Measurements from ENCODE around the gene CGREF1. TPM values are rescaled to one million over a fixed set of nuclear protein-coding genes. Genes with fewer than 3 reads are reported as not detected.
"Not testable (repeated sequence)": the region's sequence is repeated elsewhere in the genome, so short reads cannot be mapped to it uniquely, and the experiment has no call there.

CGREF1 gene
- total RNA-seq, 1 donor from 2014 or later, result 0.27 TPM

DNA sequence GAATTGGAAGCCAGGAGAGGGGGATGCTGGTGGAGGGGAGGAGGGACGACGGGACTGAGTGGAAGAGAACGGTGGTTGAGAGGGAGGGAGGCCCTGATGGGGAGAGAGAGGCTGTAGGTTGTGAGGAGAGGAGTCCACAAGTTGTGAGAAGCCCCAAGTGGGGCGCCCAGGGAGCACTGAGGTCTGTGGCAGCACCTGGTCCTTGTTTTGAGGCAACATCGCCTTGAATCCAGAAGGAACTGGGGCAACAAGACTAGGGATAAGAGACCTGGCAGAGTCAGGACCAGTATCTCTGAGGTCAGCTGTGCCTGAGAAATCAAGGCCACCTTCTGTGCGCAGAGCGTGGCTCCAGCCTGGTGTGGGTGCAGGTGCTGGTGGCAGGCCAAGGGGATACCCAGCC lies 19.2 kb upstream of the CGREF1 start:
- no peak for DNase-seq (ENCODE audit: low read depth)

DNA sequence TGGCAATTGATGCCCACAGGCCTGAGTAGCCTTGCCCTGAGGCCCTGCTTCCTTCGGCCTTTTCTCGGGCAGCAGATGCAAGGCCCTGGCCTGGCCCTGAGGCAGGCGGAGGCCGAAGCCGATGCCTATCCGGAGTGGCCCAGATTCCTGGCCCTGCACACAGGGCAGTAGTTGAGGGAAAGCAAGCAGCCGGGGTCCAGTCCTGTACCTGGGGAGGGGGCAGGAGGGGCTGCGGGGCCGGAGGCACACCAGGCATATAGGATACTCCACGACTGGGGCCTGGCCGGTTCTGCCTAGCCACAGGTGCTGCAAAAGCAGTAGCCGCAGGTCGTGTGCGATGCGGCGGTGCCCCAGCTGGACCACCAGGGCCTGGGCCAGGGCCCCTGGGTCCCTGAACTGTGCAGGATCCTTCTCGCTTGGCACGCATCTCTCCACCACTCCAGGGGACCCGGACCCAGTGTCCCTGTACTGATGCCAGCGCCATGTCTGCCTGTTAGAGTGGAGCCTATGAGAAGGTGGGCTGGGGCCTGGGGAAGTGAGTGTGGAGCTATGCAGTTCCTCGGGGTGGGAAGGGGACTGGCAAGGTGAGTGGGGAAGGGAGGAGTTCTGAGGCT lies 18.5 kb upstream of the CGREF1 start:
- no peak for DNase-seq (ENCODE audit: low read depth)

DNA sequence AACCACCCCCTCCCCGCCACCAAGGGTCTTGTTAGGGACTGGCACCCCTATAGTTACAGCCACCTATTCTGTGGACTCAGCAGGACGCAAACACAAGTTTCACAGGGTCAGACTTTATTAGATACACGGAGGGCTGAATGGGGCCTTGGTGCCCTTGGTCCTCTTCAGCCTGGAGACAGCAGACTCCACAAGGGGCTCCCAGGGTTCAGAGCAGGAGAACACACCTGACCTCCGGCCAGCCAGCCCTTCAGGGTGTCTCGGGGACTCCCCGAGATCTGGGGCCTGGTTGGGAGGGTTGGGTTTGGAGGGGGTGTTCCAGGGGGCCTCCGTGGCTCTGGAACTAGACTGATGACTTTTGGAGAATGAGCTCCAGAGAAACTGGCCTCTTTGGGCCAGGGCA lies 17.8 kb upstream of the CGREF1 start:
- no peak for DNase-seq (ENCODE audit: low read depth)

DNA sequence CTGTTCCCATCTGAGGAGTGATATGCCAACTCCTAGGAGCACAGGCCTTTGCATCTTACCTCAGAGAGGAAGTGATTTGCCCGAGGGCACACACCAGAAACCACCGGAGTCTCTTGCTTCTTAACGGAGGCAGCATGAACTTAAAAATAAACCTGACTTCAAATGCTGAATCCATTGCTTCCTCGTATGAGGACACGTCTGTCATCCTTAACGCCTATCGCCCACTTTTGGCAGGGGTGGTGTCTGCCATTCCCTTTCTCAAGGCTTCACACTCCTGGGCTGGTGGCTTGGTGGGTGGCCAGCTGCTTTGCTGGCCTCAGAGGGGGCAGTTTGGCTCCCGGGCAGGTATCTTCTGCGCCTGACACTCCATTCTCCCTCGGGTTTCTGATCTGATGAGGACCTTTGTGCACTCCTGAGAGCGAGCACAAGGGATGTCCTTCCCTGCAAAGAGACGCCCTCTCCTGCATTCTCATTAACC lies 16.6 kb upstream of the CGREF1 start:
- DNase-seq (ENCODE audit: low read depth), result no peak

DNA sequence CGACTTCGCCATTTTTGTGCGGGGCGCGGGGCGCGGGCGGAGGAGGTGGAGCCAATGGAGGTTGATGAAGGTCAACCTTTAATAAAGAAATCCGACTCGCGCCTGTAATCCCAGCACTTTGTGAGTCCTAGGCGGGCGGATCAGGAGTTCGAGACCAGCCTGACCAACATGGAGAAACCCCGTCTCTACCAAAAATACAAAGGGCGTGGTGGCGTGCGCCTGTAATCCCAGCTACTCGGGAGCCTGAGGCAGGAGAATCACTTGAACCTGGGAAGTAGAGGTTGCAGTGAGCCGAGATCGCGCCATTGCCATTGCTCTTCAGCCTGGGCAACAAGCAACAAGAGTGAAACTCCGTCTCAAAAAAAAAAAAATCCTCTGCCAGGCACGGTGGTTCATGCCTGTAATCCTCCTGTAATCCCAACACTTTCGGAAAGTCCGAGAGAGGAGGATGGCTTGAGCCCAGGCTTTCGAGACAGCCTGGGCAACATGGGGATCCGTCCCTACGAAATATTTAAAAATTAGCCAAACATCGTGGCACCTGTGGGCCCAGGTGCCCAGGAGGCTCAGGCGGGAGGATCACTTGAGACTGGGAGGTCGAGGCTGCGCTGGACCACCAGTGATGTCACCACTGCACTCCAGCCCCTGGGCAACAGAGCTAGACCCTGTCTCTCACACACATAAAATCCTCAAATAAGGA lies 16.0 kb upstream of the CGREF1 start:
- no peak for DNase-seq (ENCODE audit: low read depth)

DNA sequence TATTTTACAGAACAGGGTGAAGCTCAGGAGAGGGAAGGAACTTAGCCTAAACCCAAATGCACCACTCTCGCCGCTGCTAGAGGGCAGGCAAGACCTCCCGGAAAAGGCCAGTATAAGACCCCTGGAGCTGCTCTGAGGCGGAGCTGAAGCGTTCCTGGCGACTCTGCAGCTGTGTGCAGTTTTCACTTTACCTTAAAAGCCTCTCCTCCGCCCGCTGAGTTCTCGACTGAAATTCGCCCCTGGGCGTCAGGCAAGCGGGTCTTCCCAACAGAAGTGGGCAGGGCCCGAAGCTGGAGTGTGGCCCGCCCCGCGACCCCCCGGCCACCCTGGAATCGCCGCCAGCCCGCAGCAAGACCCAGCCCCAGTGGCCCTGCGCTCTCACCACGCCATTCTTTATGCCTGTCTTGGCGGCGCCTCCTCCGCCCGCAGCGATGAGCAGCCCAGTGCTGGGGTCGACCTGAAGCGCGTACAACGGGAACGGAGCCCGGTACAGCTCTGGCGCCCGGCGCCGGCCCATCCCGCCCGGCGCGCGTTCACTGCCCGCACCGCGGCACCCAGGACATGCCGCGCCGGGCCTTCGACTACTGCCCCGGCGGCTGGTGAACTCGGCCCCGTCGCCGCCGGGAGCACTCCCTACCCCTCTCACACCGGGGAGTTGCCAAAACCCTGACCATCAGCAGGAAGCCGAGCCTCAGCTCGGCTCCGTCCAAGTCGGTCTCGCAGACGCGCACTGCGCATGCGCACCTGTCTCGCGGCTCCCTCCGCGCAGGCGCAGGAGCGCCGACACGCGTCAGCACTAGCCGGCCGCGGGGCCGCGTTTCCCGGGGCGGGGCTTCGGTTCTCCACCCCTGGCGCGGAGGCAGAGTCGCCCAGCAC lies 15.2 kb upstream of the CGREF1 start, which contains the start of gene PREB:
Gene PREB (minus strand): TSS at position 732 of the 876 bp plus-strand sequence. CDS start 215 bp downstream, at position 517.
- DNase-seq (ENCODE audit: low read depth), result peak; percentile 96

DNA sequence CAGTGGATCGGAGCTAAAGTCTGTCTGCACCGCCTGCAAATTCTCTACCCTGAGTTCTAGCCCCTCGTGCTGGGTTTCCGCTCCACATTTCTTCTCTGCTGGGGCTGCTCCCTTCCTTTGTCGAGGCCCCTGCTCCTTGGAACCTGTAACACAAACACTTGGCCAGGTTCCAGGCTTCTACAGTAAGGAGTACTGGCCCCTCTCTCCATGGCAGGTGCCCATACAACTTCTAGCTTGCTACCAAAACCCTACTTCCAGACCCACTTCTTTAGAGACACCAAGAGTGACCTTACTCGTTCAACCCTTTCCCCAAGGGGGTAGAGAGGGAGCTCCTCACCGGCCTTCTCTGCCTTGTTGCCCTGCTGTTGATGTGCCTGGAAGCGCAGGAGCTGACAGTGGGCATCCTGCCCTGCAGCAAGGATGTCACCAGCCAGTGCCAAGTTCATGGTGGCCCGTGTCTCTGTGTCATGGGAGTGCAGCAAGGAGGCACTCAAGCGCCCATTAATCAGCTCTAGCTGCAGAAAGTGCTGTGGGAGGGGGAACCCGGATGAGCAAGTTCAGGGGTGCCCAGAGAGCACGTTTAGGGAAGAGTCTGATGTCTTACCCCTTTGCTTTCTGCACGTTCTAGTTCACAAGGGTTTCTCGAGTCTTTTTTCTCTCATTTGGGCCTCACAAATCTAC lies 14.4 kb upstream of the CGREF1 start:
- peak; percentile 7 for DNase-seq (ENCODE audit: low read depth)

DNA sequence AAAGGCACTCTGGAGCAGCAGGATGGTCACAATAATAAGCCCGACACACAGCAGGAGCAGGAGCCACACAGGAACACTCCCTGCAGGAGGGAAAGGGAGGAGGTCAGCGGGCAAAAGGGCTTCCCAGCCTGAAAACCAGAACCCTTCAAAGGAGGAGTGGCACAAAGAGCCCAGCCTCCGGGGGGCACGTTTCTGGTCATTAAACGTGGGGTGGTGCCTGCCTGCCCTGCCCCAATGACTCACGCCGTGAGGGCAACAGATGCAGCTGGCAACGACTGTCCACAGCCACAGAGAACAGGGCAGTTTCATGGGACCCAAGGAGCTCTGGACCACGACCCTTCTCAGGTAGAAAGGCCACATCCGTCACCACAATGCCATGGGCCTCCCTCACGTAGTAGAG lies 12.5 kb upstream of the CGREF1 start:
- peak; percentile 31 for DNase-seq (ENCODE audit: low read depth)

DNA sequence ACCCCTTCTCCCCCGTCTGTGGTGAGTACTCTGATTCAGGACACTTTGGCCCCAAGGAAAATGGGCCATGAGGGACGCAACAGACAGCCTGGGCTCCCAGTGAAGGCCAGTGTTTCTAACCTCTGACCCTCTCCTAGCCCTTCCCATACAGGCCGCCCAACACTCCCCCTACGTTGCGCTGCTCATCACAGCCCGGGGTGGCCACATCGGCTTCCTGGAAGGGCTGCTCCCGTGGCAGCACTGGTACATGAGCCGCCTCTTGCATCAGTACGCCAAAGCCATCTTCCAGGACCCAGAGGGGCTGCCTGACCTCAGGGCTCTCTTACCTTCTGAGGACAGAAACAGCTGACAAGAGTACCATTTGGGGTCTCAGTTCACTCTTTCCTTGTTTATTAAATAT lies 11.5 kb upstream of the CGREF1 start:
- no peak for DNase-seq (ENCODE audit: low read depth)

DNA sequence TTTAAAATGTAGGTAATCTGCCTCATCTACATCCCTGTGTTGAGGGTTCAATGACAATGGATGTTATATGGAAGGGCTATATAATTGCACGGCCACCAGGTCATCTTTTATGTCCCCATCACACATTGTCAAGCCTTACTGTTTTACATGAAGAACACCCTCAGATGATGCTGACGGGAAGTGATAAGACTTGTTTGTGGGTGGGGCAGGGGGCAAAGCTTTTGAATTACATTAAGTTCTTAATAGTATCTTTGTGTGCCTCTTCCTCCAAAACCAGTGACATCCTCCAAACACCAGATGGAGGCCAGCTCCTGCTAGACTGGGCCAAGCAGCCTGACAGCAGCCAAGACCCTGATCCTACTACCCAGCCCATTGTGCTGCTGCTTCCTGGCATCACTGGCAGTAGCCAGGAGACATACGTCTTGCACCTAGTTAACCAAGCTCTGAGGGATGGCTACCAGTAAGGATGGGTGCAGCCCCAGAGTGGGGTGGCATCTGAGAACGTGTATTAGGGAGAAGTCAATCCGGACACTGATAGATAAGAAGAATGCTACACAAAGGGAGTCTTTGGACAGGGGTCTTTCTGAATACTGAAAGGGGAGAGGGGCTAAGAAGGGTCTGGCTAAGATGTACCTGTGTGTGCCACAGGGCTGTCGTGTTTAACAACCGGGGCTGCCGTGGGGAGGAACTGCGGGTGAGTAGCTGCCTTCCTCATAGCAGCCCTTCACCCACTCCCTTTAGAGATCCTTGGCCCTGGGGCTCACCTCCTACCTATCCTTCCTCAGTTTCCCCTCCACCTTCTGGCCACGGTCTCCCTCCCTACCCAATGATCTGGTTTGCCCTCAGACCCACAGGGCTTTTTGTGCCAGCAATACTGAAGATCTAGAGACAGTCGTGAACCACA lies 10.0 kb upstream of the CGREF1 start:
- DNase-seq (ENCODE audit: low read depth), result no peak

DNA sequence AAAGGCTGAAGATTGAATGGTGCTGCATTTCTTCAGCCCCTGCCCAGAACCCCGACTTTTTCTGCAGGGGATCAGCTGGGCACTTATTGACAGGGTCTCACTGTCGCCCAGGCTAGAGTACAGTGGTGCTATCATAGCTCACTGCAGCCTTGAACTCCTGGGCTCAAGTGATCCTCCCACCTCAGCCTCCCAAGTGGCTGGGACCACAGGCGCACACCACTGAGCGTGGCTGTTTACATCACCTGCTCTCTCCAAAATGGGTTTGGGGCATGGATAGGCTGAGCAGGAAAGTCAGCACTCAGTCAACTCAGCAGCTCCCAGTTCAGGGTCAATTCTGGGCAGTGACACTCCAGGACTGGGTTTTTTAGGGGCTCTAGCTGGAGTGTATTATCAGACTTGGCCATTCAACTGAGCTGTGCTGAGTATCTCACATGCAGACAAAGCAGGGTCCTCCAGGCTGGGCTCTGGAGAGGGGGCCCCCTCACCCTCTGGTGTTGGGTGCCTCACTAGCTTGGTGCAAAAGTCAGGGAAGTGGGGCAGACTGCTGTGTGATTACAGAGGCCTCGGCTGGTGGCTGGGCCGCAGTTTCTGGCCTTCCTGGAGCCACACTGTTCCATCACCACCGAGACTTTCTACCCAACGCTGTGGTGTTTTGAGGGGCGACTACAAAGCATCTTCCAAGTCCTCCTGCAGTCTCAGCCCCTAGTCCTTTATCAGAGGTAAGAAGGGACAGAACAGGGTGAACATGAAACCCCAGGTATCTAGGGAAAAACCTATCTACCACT lies 9.1 kb upstream of the CGREF1 start:
- DNase-seq (ENCODE audit: low read depth), result no peak

DNA sequence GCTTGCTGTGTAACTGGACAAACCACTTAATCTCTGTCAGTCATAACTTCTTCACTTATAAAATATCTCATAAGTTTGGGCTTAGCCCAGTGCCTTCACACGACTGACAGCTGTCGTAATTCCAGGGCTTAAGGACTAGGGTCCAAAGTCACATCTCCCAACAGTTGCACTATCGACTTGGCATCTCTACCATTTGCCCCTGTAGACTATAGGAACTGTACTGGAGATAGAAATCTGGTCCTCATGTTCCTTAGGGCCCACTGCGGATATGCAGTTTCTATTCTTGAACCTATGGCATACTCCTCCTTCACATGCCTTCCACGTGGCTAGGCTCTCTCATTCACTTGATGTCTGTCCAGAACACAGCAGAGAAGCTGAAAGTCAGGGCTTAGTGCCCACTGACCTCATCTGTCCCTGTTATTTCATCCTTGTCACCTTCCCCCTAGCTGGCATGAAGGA lies 7.4 kb upstream of the CGREF1 start:
- no peak for DNase-seq (ENCODE audit: low read depth)

DNA sequence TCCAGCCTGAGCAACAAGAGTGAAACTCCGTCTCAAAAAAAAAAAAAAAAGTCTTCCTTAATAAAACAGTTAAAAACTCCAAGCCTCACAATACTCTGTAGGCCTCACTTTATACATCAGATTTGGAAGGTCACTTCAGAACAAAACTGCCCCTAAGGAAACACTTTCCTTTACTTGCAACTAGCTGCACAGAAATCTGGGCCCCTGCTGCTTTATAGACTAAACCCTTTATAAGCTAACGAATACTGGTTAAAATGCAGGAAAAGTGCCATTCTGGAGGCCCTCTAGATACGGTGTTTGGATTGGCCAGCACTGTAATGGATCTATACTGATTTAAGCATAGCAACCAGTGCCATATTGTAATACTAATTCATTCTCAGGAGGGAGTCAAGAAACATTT lies 6.2 kb upstream of the CGREF1 start:
- DNase-seq (ENCODE audit: low read depth), result no peak

DNA sequence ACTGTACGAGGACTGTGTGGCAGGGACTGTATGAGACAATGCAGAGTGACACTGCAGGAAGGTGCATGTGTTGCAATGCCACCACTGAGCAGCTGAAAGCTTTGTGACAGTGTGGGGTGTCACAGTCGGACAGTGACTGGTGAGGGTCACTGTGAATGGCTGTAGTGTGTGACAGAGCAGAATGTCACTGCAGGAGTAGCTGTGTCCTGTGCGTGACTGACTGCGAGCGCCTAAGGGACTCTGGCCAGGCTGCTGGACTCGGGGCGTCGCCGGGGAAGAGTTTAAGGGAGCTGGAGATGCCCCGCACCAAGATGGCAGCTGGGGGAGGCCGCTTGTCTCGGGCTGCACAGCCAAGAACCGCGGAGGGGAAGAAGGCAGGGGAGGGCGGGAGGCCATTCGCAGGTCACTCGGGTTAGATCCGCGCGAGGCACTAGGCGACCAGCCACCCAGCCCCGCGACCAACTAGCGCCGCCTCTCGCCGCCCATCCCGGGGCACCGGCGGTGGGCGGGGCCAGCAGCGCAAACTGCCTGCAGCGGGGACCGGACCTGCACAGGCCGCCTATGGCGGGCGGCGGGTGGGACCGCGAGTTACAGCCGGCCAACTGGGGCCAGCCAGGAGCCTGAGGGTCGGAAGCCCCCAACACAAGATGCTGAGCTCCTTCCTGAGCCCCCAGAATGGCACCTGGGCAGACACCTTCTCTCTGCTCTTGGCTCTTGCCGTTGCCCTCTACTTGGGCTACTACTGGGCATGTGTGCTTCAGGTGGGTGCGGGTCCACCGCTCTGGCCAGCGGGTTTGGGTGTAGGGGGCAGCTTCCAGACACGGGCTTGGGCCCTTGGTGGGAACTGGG lies 4.6 kb upstream of the CGREF1 start, which contains the start of gene ABHD1:
Gene ABHD1 (plus strand): TSS at position 514 of the 849 bp plus-strand sequence. CDS start 134 bp downstream, at position 648.
- peak; percentile 21 for DNase-seq (ENCODE audit: low read depth)

DNA sequence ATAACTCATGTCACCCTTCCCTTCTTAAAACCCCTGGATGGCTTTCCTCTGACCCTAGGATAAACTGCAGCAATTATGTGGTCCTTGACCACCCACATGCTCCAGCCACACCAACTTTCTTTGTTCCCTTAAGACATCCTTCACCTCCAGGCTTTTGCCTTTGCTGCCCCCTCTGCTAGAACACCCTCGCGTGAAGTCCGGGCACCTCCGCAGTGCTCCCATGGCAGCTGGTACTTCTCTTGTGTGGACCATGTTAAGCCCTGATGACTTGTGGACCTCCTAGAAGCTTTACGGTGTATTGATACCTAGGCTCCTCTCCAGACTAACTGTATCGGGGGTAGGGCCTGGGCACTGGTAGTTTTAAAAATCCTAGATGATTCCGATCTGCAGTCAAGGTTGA lies 3.9 kb upstream of the CGREF1 start:
- DNase-seq (ENCODE audit: low read depth), result no peak

DNA sequence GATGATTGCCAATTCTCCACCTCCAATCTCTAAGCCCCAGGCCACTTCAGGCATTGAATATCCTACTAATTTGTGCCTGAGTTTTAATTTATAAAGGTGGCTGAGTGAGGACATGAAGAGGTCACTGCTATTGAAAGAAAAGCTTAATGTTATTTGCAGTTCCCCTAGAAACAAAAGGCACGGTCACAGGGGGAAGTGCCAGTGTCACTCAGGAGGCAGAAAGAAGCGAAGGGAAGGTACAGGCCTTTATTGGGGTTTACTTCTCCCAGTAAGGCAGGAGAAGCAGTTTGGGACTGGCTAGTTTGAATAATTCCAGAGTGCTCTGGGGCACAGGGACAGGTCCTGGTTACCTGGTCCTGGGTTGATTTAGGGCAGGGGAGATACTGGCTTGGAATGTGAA lies 3.0 kb upstream of the CGREF1 start:
- DNase-seq (ENCODE audit: low read depth), result no peak

DNA sequence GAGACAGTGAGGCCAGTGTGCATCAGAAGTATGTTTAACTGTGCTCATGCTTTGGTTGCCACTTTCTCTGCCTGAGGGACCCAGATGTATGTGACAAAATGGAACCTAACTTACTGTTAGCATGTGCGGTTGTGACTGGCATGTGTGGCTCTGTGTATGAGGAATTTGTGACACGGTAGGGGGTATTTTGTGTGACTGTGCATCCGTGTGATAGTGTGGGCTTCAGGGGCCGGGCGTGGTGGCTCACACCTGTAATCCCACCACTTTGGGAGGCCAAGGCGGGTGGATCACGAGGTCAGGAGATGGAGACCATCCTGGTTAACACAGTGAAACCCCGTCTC lies 372 bp upstream of the CGREF1 start:
- not testable (repeated sequence) for DNase-seq (ENCODE audit: low read depth)

DNA sequence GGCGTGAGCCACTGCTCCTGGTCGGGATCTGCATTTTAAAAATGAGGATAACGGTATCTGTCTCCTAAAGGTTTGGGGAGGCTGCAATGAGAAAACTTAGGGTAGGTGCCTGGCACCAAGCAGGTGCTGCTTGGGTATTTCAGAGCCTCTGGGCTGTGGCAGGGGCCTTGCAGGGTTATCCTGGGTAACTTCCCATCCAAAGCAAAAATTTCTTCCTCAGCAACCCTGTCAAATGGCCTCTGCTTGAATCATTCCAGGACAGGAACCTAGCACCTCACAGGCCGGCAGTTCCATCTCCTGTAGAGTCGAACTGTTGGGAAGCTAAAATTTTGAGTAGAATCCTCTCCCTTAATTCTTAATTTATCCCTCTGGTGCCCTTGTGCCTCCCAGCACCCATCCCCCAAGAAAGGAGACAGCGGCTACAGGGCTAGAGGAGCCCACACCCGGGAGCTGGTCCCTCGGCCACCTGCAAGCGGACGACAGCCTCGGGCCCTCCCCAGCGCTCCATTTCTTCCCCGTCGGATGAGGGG lies 868 bp downstream of the CGREF1 start:
- no peak for DNase-seq (ENCODE audit: low read depth)

Data from myocyte (in vitro differentiated cells).